GM23338 (cell line): Measurements from ENCODE around the gene SLC39A11. TPM values are rescaled to one million over a fixed set of nuclear protein-coding genes. Genes with fewer than 3 reads are reported as not detected.

Source experiments
- ATAC-seq: fragments of 200-7000 bp; cut with Tn5 transposase; 3 replicates; pipeline ENCODE4 v1.9.1; 2020
- DNase-seq: peaks from one replicate; pipeline ENCODE4 v3.0.0-alpha.2; 2015; ENCODE audit warnings: low spot score
- H2AFZ ChIP-seq: fragments of 200-600 bp; sonication (generic); 2 replicates; pipeline ENCODE4 v1.8.0; 2016; ENCODE audit warnings: antibody characterized with exemption, mild to moderate bottlenecking, moderate library complexity
- H3F3A ChIP-seq: fragments of 200-600 bp; sonication (generic); replicated peaks from 2 replicates; pipeline ENCODE4 v1.8.0; 2017; ENCODE audit warnings: antibody characterized with exemption, mixed run types, low read depth
- H3K27ac ChIP-seq: fragments of 200-600 bp; sonication (generic); 2 replicates; pipeline ENCODE4 v1.6.1; 2016; ENCODE audit warnings: low read depth
- H3K27me3 ChIP-seq: fragments of 200-600 bp; sonication (generic); 2 replicates; pipeline ENCODE4 v1.8.0; 2016; ENCODE audit warnings: mild to moderate bottlenecking, mixed run types, moderate library complexity; ENCODE audit not compliant: insufficient read depth
- H3K36me3 ChIP-seq: fragments of 200-600 bp; sonication (generic); 2 replicates; pipeline ENCODE4 v1.8.0; 2016; ENCODE audit warnings: mild to moderate bottlenecking; ENCODE audit not compliant: insufficient read depth
- H3K4me1 ChIP-seq: fragments of 200-600 bp; sonication (generic); 2 replicates; pipeline ENCODE4 v1.8.0; 2016; ENCODE audit warnings: mild to moderate bottlenecking, moderate library complexity; ENCODE audit not compliant: insufficient read depth
- H3K4me2 ChIP-seq: fragments of 200-600 bp; sonication (generic); 2 replicates; pipeline ENCODE4 v1.7.1; 2017; ENCODE audit warnings: mixed run types
- H3K4me3 ChIP-seq: fragments of 200-600 bp; sonication (generic); 2 replicates; pipeline ENCODE4 v1.6.1; 2016; ENCODE audit warnings: mixed run types
- H3K79me2 ChIP-seq: fragments of 200-600 bp; sonication (generic); replicated peaks from 2 replicates; pipeline ENCODE4 v1.8.0; 2017; ENCODE audit warnings: mild to moderate bottlenecking; ENCODE audit not compliant: insufficient read depth
- H3K9me2 ChIP-seq: fragments of 200-600 bp; sonication (generic); 2 replicates; pipeline ENCODE4 v1.8.0; 2017; ENCODE audit not compliant: insufficient read depth
- H4K20me1 ChIP-seq: fragments of 200-600 bp; sonication (generic); replicated peaks from 2 replicates; pipeline ENCODE4 v1.8.0; 2017; ENCODE audit warnings: mild to moderate bottlenecking; ENCODE audit not compliant: insufficient read depth
- H3K27ac Mint-ChIP-seq: 2 replicates; pipeline ENCODE4 v1.8.0; 2020; ENCODE audit warnings: inconsistent platforms, mild to moderate bottlenecking, moderate library complexity, mixed read lengths
- H3K27me3 Mint-ChIP-seq: 3 replicates; pipeline ENCODE4 v1.8.0; 2022; ENCODE audit warnings: low read depth, mild to moderate bottlenecking, moderate library complexity, mixed read lengths, inconsistent platforms; ENCODE audit not compliant: insufficient read depth, poor library complexity
- H3K36me3 Mint-ChIP-seq: 3 replicates; pipeline ENCODE4 v1.8.0; 2021; ENCODE audit warnings: low read depth, mild to moderate bottlenecking, inconsistent platforms, moderate library complexity, mixed read lengths
- H3K4me1 Mint-ChIP-seq: 3 replicates; pipeline ENCODE4 v1.8.0; 2020; ENCODE audit warnings: mild to moderate bottlenecking, inconsistent platforms, mixed read lengths
- H3K4me3 Mint-ChIP-seq: 3 replicates; pipeline ENCODE4 v1.8.0; 2021; ENCODE audit warnings: moderate library complexity, mild to moderate bottlenecking, inconsistent platforms, mixed read lengths
- H3K9me3 Mint-ChIP-seq: 3 replicates; pipeline ENCODE4 v1.8.0; 2020; ENCODE audit warnings: moderate library complexity, mild to moderate bottlenecking, inconsistent platforms, mixed read lengths
- CREB1 ChIP-seq: fragments of 250-450 bp; sonication (Bioruptor Pico); IDR thresholded peaks from 2 replicates; pipeline ENCODE4 v1.5.0; 2020; ENCODE audit warnings: low read depth, mild to moderate bottlenecking, moderate library complexity
- CTCF ChIP-seq, 2 experiments: fragments of 200-600 bp in 1 of 2; sonication (generic) in 1 of 2; conservative IDR thresholded peaks; 2 replicates each; pipeline versions ENCODE4 v1.5.1 to v1.6.1; 2016 to 2017; ENCODE audit warnings: antibody characterized with exemption in 2 of 2, low read depth in 2 of 2, mild to moderate bottlenecking in 2 of 2, moderate library complexity in 1 of 2
- ETS1 ChIP-seq: IDR thresholded peaks from 2 replicates; pipeline ENCODE4 v1.6.1; 2016; ENCODE audit warnings: antibody characterized with exemption
- EZH2 ChIP-seq: fragments of 200-600 bp; sonication (generic); IDR thresholded peaks from one replicate; pipeline ENCODE4 v1.8.0; 2017; ENCODE audit warnings: antibody characterized with exemption, mild to moderate bottlenecking, low read depth; ENCODE audit not compliant: unreplicated experiment
- EZH2phosphoT487 ChIP-seq: fragments of 200-600 bp; sonication (generic); IDR thresholded peaks from one replicate; pipeline ENCODE4 v1.8.1; 2018; ENCODE audit warnings: antibody characterized with exemption; ENCODE audit not compliant: unreplicated experiment
- JUNB ChIP-seq: IDR thresholded peaks from one replicate; pipeline ENCODE4 v1.6.1; 2016; ENCODE audit warnings: antibody characterized with exemption; ENCODE audit not compliant: unreplicated experiment
- NANOG ChIP-seq: IDR thresholded peaks from 2 replicates; pipeline ENCODE4 v1.6.1; 2016; ENCODE audit warnings: antibody characterized with exemption, borderline replicate concordance
- POLR2AphosphoS5 ChIP-seq: IDR thresholded peaks from 2 replicates; pipeline ENCODE4 v1.6.1; 2016; ENCODE audit warnings: antibody characterized with exemption, low read depth
- REST ChIP-seq: IDR thresholded peaks from one replicate; pipeline ENCODE4 v1.6.1; 2018; ENCODE audit warnings: antibody characterized with exemption; ENCODE audit not compliant: unreplicated experiment
- STAT1 ChIP-seq: IDR thresholded peaks from one replicate; pipeline ENCODE4 v1.6.1; 2016; ENCODE audit warnings: antibody characterized with exemption; ENCODE audit not compliant: unreplicated experiment
- ZNF114 ChIP-seq: fragments of 250-450 bp; sonication (Bioruptor Pico); IDR thresholded peaks from 2 replicates; pipeline ENCODE4 v1.5.0; 2020; ENCODE audit warnings: mild to moderate bottlenecking, moderate library complexity
- ZNF331 ChIP-seq: fragments of 250-450 bp; sonication (Bioruptor Pico); IDR thresholded peaks from 2 replicates; pipeline ENCODE4 v1.5.0; 2020; ENCODE audit warnings: low read depth, mild to moderate bottlenecking, moderate library complexity
- ZNF462 ChIP-seq: fragments of 250-450 bp; sonication (Bioruptor Pico); IDR thresholded peaks from 2 replicates; pipeline ENCODE4 v1.5.0; 2020; ENCODE audit warnings: mild to moderate bottlenecking, moderate library complexity
- polyA plus RNA-seq: library from polyadenylated mRNA; unstranded; fragments of >200 nt; fragmentation: Nextera tagmentation; extraction: Ambion mirVana; gene quantifications from 2 replicates; pipeline ENCODE4 v1.2.1, GENCODE V29; 2016
- total RNA-seq: library from RNA; depleted of rRNA; stranded (reverse); fragments of >200 nt; shearing (Covaris generic); gene quantifications from 2 replicates; pipeline ENCODE4 v1.2.3, GENCODE V29; 2014

The SLC39A11 gene
- total and polyA plus RNA-seq, 2 experiments from 2014 or later = 10.8 to 18.1 TPM

- Mint-ChIP-seq H3K27ac (no peak overlapping the region), H3K27me3 (no peaks in the 10 kb centered on the region), H3K36me3 (peaks cover 13% of the 10 kb centered on the region), H3K9me3 (peaks cover 26% of the 10 kb centered on the region), H3K4me3 (no peak overlapping the region), H3K4me1 (no peaks in the 10 kb centered on the region)
- DNase-seq (peak; percentile 12), ATAC-seq (no peak)
- H3K4me1 ChIP-seq = no peaks in the 10 kb centered on the region
- no peaks in the 10 kb centered on the region for H3K79me2 ChIP-seq
- H3K27me3 ChIP-seq = no peaks in the 10 kb centered on the region
- no peaks in the 10 kb centered on the region for H4K20me1 ChIP-seq
- TF ChIP-seq CTCF (conservative IDR thresholded peaks at IDR 0.05; ENCODE audit: low read depth in 2 of 2) (no peak), EZH2 (no peak), ZNF462 (CRISPR knock-in tag) (no peak), EZH2phosphoT487 (no peak), ZNF114 (no peak), CREB1 (CRISPR knock-in tag) (no peak), NANOG (no peak), ETS1 (no peak), POLR2AphosphoS5 (no peak), ZNF331 (CRISPR knock-in tag) (no peak), STAT1 (no peak), REST (no peak), JUNB (no peak)
- no peak overlapping the region for H3K4me3 ChIP-seq
- H3K9me2 ChIP-seq = 0 out of 2 replicates have a peak, but pooled peaks cover 3% of the 10 kb centered on the region
- H3K4me2 ChIP-seq = no peak overlapping the region
- H2AFZ ChIP-seq = no peak overlapping the region
- no peaks in the 10 kb centered on the region for H3K36me3 ChIP-seq
- H3K27ac ChIP-seq = 0 out of 2 replicates have a peak overlapping the region, but pooled peaks have one; percentile 26
- no peaks in the 10 kb centered on the region for H3F3A ChIP-seq
Observed at GRCh38 chr17:72788950-72789585, 303.4 kb downstream of the SLC39A11 start.
